IMR-90 (cell line): Measurements from ENCODE around the gene GNG2. TPM values are rescaled to one million over a fixed set of nuclear protein-coding genes. Genes with fewer than 3 reads are reported as not detected.

Source experiments
- ATAC-seq: fragments of 200-7000 bp; cut with Tn5 transposase; 2 replicates; pipeline ENCODE4 v1.9.1; 2020; ENCODE audit warnings: low read depth, mild to moderate bottlenecking, moderate library complexity
- BruUV-seq: library from RNA; stranded (reverse); fragments of 400-500 nt; replicated peaks from 2 replicates; lab custom pipeline; 2021; lab: Mats Ljungman, UMichigan
- CTCF ChIA-PET: fragments of 300-600 bp; formaldehyde crosslinking; extraction: SDS; loops from one replicate; lab custom pipeline; 2021; ENCODE audit warnings: antibody characterized with exemption; lab: Yijun Ruan, JAX
- POLR2A ChIA-PET: fragments of 300-600 bp; sonication (Branson Sonifier 250); formaldehyde crosslinking; loops from one replicate; lab custom pipeline; 2022; ENCODE audit warnings: antibody characterized with exemption; ENCODE audit not compliant: unreplicated experiment; lab: Charles Lee
- DNase-seq: peaks from one replicate; pipeline ENCODE4 v3.0.0; 2013
- H2AFZ ChIP-seq: replicated peaks from 2 replicates; pipeline ENCODE3; 2013; ENCODE audit warnings: low read length, mild to moderate bottlenecking; ENCODE audit not compliant: poor library complexity
- H2AK5ac ChIP-seq: 2 replicates; pipeline ENCODE4 v1.6.1; 2013; ENCODE audit warnings: low read depth, low read length, inconsistent platforms
- H2AK9ac ChIP-seq: replicated peaks from 2 replicates; pipeline ENCODE3; 2013; ENCODE audit warnings: mild to moderate bottlenecking, low read depth, low read length, moderate library complexity; ENCODE audit not compliant: poor library complexity
- H2BK120ac ChIP-seq: 2 replicates; pipeline ENCODE4 v1.6.1; 2013; ENCODE audit warnings: low read depth, low read length, inconsistent platforms
- H2BK15ac ChIP-seq: 3 replicates; pipeline ENCODE4 v1.6.1; 2013; ENCODE audit warnings: low read depth, low read length, inconsistent platforms
- H2BK20ac ChIP-seq: 2 replicates; pipeline ENCODE4 v1.6.1; 2013; ENCODE audit warnings: low read depth, mild to moderate bottlenecking, inconsistent platforms, low read length, moderate library complexity
- H2BK5ac ChIP-seq: 2 replicates; pipeline ENCODE4 v1.6.1; 2013; ENCODE audit warnings: mild to moderate bottlenecking, low read depth, low read length, inconsistent platforms; ENCODE audit not compliant: poor library complexity, severe bottlenecking
- H3K14ac ChIP-seq: replicated peaks from 2 replicates; pipeline ENCODE4 v1.6.1; 2013; ENCODE audit warnings: low read depth, low read length, inconsistent platforms
- H3K18ac ChIP-seq: 2 replicates; pipeline ENCODE4 v1.6.1; 2013; ENCODE audit warnings: low read depth, low read length, control low read depth
- H3K23ac ChIP-seq: 2 replicates; pipeline ENCODE4 v1.6.1; 2013; ENCODE audit warnings: low read depth, low read length, inconsistent platforms
- H3K27ac ChIP-seq: 2 replicates; pipeline ENCODE4 v1.5.1; 2013; ENCODE audit warnings: mild to moderate bottlenecking, control low read depth, low read length; ENCODE audit not compliant: insufficient read depth
- H3K27me3 ChIP-seq: 2 replicates; pipeline ENCODE4 v1.6.1; 2013; ENCODE audit warnings: low read length; ENCODE audit not compliant: control insufficient read depth, insufficient read depth
- H3K36me3 ChIP-seq: 2 replicates; pipeline ENCODE4 v1.6.1; 2013; ENCODE audit warnings: low read length, mixed read lengths; ENCODE audit not compliant: control insufficient read depth, insufficient read depth
- H3K4ac ChIP-seq: 2 replicates; pipeline ENCODE4 v1.6.1; 2013; ENCODE audit warnings: low read depth, low read length, inconsistent platforms
- H3K4me1 ChIP-seq: 2 replicates; pipeline ENCODE4 v1.6.1; 2013; ENCODE audit warnings: low read length, mixed read lengths; ENCODE audit not compliant: control insufficient read depth, insufficient read depth
- H3K4me2 ChIP-seq: 2 replicates; pipeline ENCODE4 v1.6.1; 2013; ENCODE audit warnings: low read depth, mild to moderate bottlenecking, control low read depth, low read length, moderate library complexity
- H3K4me3 ChIP-seq: 2 replicates; pipeline ENCODE4 v1.5.1; 2013; ENCODE audit warnings: low read depth, mild to moderate bottlenecking, control low read depth, low read length, moderate library complexity; ENCODE audit not compliant: insufficient read depth
- H3K56ac ChIP-seq: 2 replicates; pipeline ENCODE4 v1.6.1; 2013; ENCODE audit warnings: low read length, inconsistent platforms; ENCODE audit not compliant: insufficient read depth; ENCODE audit errors: extremely low read depth
- H3K79me1 ChIP-seq, 2 experiments: 2 replicates each; pipeline ENCODE4 v1.6.1; 2013; ENCODE audit warnings: low read length in 2 of 2, inconsistent platforms in 1 of 2, low read depth in 1 of 2
- H3K9ac ChIP-seq: 2 replicates; pipeline ENCODE4 v1.6.1; 2013; ENCODE audit warnings: low read depth, low read length, control low read depth
- H3K9me1 ChIP-seq: 2 replicates; pipeline ENCODE4 v1.6.1; 2013; ENCODE audit warnings: low read length, inconsistent platforms; ENCODE audit not compliant: insufficient read depth
- H3K9me3 ChIP-seq: 2 replicates; pipeline ENCODE4 v1.6.1; 2013; ENCODE audit warnings: low read length; ENCODE audit not compliant: control insufficient read depth, insufficient read depth
- H4K20me1 ChIP-seq: 2 replicates; pipeline ENCODE4 v1.6.1; 2013; ENCODE audit warnings: low read length, inconsistent platforms; ENCODE audit not compliant: insufficient read depth
- H4K5ac ChIP-seq: 2 replicates; pipeline ENCODE4 v1.6.1; 2013; ENCODE audit warnings: mild to moderate bottlenecking, low read depth, low read length, control low read depth
- H4K8ac ChIP-seq, 2 experiments: 2 replicates each; pipeline ENCODE4 v1.6.1; 2013; ENCODE audit warnings: low read depth in 2 of 2, low read length in 2 of 2, control low read depth in 1 of 2, inconsistent platforms in 1 of 2
- H4K91ac ChIP-seq: 2 replicates; pipeline ENCODE4 v1.6.1; 2013; ENCODE audit warnings: low read depth, low read length, inconsistent platforms; ENCODE audit not compliant: insufficient read depth
- BHLHE40 ChIP-seq: fragments of 150-350 bp; IDR thresholded peaks from 2 replicates; pipeline ENCODE4 v1.6.1; 2016; ENCODE audit warnings: mild to moderate bottlenecking, low read depth, low read length
- CEBPB ChIP-seq: IDR thresholded peaks from 2 replicates; pipeline ENCODE4 v1.6.1; 2012; ENCODE audit warnings: low read depth, low read length, improper control_type of control experiment
- CHD1 ChIP-seq: IDR thresholded peaks from 2 replicates; pipeline ENCODE4 v1.6.1; 2012; ENCODE audit warnings: low read depth, low read length, improper control_type of control experiment
- CTCF ChIP-seq: conservative IDR thresholded peaks from 2 replicates; pipeline ENCODE4 v1.5.1; 2012; ENCODE audit warnings: mild to moderate bottlenecking, low read depth, low read length, improper control_type of control experiment
- ELK1 ChIP-seq: fragments of 150-350 bp; IDR thresholded peaks from 2 replicates; pipeline ENCODE4 v1.6.1; 2016; ENCODE audit warnings: low read depth, mild to moderate bottlenecking, low read length, moderate library complexity, borderline replicate concordance
- FOS ChIP-seq: fragments of 150-350 bp; IDR thresholded peaks from 2 replicates; pipeline ENCODE4 v1.6.1; 2016; ENCODE audit warnings: low read depth, low read length
- MAFK ChIP-seq: IDR thresholded peaks from 2 replicates; pipeline ENCODE4 v1.6.1; 2012; ENCODE audit warnings: low read depth, low read length, improper control_type of control experiment
- MAZ ChIP-seq: IDR thresholded peaks from 2 replicates; pipeline ENCODE4 v1.6.1; 2012; ENCODE audit warnings: low read depth, mild to moderate bottlenecking, low read length, improper control_type of control experiment, moderate library complexity, borderline replicate concordance
- MXI1 ChIP-seq: IDR thresholded peaks from 2 replicates; pipeline ENCODE4 v1.6.1; 2012; ENCODE audit warnings: low read depth, mild to moderate bottlenecking, low read length, moderate library complexity, borderline replicate concordance
- NFE2L2 ChIP-seq: fragments of 150-350 bp; IDR thresholded peaks from 2 replicates; pipeline ENCODE4 v1.6.1; 2016; ENCODE audit warnings: low read depth, mild to moderate bottlenecking, low read length
- POLR2A ChIP-seq: IDR thresholded peaks from 2 replicates; pipeline ENCODE4 v1.6.1; 2012; ENCODE audit warnings: mild to moderate bottlenecking, low read depth, low read length
- RAD21 ChIP-seq: IDR thresholded peaks from 2 replicates; pipeline ENCODE4 v1.6.1; 2012; ENCODE audit warnings: low read length, improper control_type of control experiment
- RCOR1 ChIP-seq: IDR thresholded peaks from 2 replicates; pipeline ENCODE4 v1.6.1; 2012; ENCODE audit warnings: mild to moderate bottlenecking, low read length, improper control_type of control experiment; ENCODE audit not compliant: insufficient replicate concordance
- RFX5 ChIP-seq: IDR thresholded peaks from 2 replicates; pipeline ENCODE4 v1.8.0; 2012; ENCODE audit warnings: low read depth, mild to moderate bottlenecking, low read length, moderate library complexity
- SMC3 ChIP-seq: fragments of 150-350 bp; IDR thresholded peaks from 2 replicates; pipeline ENCODE4 v1.6.1; 2016; ENCODE audit warnings: low read depth, mild to moderate bottlenecking, antibody characterized with exemption, low read length, moderate library complexity
- WGBS, 2 experiments: methylation state at CpG; one replicate each; pipeline versions ENCODE4 v1.1.5 to v1.1.7; 2013; ENCODE audit warnings: missing lambda C conversion rate in 2 of 2; ENCODE audit not compliant: insufficient read length in 1 of 2; ENCODE audit errors: extremely low coverage in 2 of 2; 5-methylcytosine and 5-hydroxymethylcytosine counted together
- dilution Hi-C: fragments of 300-500 bp; cut with HindIII; formaldehyde crosslinking; loops from one replicate; pipeline ENCODE4 v1.14.3; 2018; ENCODE audit warnings: low sequenced_read_pairs; ENCODE audit not compliant: unreplicated experiment
- in situ Hi-C: fragments of 300-500 bp; cut with MboI; formaldehyde crosslinking; loops from 3 replicates; pipeline ENCODE4 v1.14.3; 2019; ENCODE audit warnings: low sequenced_read_pairs, inconsistent platforms, mixed read lengths
- intact Hi-C: fragments of 100-400 bp; cut with micrococcal nuclease; formaldehyde crosslinking; loops from 2 replicates; pipeline ENCODE4 v1.10.0; 2022
- polyA plus RNA-seq, 3 experiments: library from polyadenylated mRNA; depleted of rRNA; stranded (reverse); fragments of >200 nt; gene quantifications; 2 replicates each; pipeline ENCODE4 v1.2.3, GENCODE V29; 2012; ENCODE audit warnings: low replicate concordance in 1 of 3
- total RNA-seq: library from RNA; depleted of rRNA; stranded (reverse); fragments of >200 nt; gene quantifications from 2 replicates; pipeline ENCODE4 v1.2.3, GENCODE V29; 2012
- TF ChIP-seq, protein P1 (sequence below): fragments of 150-350 bp; IDR thresholded peaks from 2 replicates; pipeline ENCODE4 v1.6.1; 2017; ENCODE audit warnings: mild to moderate bottlenecking, antibody characterized with exemption, low read length, low read depth

Gene GNG2
- total and polyA plus RNA-seq, 2 of the 4 experiments (the other 2 are of a cell fraction) = 13.1 to 14.6 TPM

- dilution Hi-C loops (no loop called here), intact Hi-C loops (no loop called here), in situ Hi-C loops (no loop called here)
- Histone ChIP-seq H4K5ac (no peak overlapping the region), H2BK120ac (no peak overlapping the region), H3K27ac (no peak overlapping the region), H2AK9ac (no peak overlapping the region), H3K9me3 (no peaks in the 10 kb centered on the region), H3K4ac (no peak overlapping the region), H3K4me2 (no peak overlapping the region), H3K23ac (no peak overlapping the region), H3K9me1 (peaks cover 3% of the 10 kb centered on the region), H3K9ac (no peak overlapping the region), H2AK5ac (no peak overlapping the region), H3K18ac (no peak overlapping the region), H2BK15ac (no peak overlapping the region), H4K8ac (no peak overlapping the region), H3K79me1 (0 out of 4 replicates have a peak, but pooled peaks cover 0 to 4% of the 10 kb centered on the region in 2 experiments), H3K36me3 (0 out of 2 replicates have a peak, but pooled peaks cover 1% of the 10 kb centered on the region), H4K91ac (no peak overlapping the region), H2AFZ (no peak overlapping the region), H3K4me3 (no peak overlapping the region), H3K56ac (no peak overlapping the region), H3K14ac (no peak overlapping the region), H4K20me1 (no peaks in the 10 kb centered on the region), H2BK20ac (no peak overlapping the region), H3K4me1 (peaks cover 2% of the 10 kb centered on the region; the same call in 1 of the 2 replicates), H3K27me3 (no peaks in the 10 kb centered on the region), H2BK5ac (no peak overlapping the region)
- ChIA-PET POLR2A (no interaction called here), CTCF (interaction anchor here (0.5 kb wide), 1 partner anchor 1731 kb away, joined by 8 read pairs; no protein-coding TSS in a partner anchor)
- no peak for TF ChIP-seq POLR2A
- TF ChIP-seq, protein P1, sequence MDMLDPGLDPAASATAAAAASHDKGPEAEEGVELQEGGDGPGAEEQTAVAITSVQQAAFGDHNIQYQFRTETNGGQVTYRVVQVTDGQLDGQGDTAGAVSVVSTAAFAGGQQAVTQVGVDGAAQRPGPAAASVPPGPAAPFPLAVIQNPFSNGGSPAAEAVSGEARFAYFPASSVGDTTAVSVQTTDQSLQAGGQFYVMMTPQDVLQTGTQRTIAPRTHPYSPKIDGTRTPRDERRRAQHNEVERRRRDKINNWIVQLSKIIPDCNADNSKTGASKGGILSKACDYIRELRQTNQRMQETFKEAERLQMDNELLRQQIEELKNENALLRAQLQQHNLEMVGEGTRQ = no peak
- no peak for TF ChIP-seq ELK1
- TF ChIP-seq BHLHE40 = no peak
- TF ChIP-seq CHD1 = no peak
- TF ChIP-seq RCOR1 = no peak
- TF ChIP-seq MAZ = no peak
- TF ChIP-seq SMC3 = no peak
- no peak for TF ChIP-seq RAD21
- no peak for TF ChIP-seq RFX5
- no peak for TF ChIP-seq CTCF
- TF ChIP-seq MXI1 = no peak
- no peak for TF ChIP-seq MAFK
- TF ChIP-seq CEBPB = no peak
- TF ChIP-seq FOS = no peak
- TF ChIP-seq NFE2L2 = no peak
- no CpG with 5 or more reads among the region's 2 CpGs for WGBS, 2 experiments
- ATAC-seq = no peak
- DNase-seq = peak; percentile 41
- no TSS peak for BruUV-seq
Measured at GRCh38 chr14:51967521-51967920, 107.1 kb downstream of the GNG2 start.
